Erythroblast (primary cell): ENCODE results near the gene LHPP.

Experiments used
- GATA1 ChIP-seq: IDR thresholded peaks from 2 replicates; pipeline ENCODE4 v1.6.1; 2011; ENCODE audit warnings: low read depth, mild to moderate bottlenecking, control low read depth, low read length, moderate library complexity
- POLR2A ChIP-seq: IDR thresholded peaks from 2 replicates; pipeline ENCODE4 v1.6.1; 2011; ENCODE audit warnings: mild to moderate bottlenecking, low read length

DNA sequence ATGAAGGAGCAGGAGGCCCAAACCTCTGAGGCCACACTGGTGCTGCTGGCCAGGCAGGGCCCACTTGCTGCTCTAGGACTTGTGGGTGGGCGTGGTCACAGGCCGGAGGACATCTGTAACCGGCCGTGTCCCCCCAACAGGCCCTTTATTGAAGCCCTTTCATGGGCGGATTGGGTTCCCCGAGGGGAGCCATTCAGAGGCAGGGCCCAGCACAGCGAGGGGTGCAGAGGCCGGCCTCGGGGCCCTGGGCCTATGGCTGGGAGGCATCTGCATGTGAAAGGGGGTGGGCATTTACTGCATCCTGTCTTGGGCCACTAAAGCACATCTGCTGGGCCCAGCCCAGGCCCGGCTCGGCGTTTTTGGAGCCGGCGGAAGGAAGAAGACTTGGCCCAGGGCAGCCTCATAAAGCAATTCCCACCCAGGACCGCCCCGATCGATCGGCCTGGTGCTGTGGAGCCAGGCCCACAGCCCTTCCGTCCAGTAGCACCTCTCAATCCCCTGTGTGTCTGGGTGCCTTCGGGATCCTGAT, 8.4 kb downstream of the LHPP start:
- TF ChIP-seq POLR2A, result no peak
- TF ChIP-seq GATA1, result no peak
